ENCODE data around the gene OR2J3. TPM values are rescaled to one million over a fixed set of nuclear protein-coding genes. Genes with fewer than 3 reads are reported as not detected.

OR2J3 gene
- total RNA-seq, 6 experiments from 2014 or later, result not detected

DNA sequence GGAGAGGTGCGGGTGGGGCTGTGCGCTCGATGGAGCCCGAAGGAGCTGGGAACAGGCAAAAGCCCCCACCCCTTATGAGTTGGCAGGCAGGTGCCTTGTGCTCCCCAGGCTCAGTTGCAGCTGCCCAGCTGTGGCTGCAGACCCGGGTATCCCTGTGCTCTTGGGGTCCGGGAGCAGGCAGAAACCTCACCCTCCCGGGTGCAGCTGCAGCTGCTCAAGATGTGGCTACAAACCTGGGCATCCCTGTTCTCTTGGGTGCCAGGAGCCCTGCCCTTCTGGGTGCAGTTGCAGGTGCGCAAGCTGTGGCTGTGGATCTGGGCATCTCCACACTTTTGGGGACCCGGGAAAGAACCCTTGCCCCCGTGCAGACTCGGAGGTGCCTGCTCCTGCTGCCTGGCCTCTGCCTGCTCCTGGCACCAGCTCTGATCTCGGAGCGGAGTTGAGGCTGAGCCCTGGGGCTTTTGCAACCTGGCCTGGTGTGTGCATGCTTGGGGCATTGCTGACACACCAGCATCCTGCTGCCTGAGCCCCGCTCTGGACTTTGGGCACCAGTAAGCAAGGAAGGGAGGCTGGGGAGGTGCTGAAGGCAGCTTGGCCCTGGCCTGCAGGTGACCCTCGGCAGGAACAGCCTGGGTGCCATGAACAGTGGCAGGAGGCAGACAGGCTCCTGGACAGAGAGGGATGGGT, 21.6 kb downstream of the OR2J3 start:
- H3K36me3 Mint-ChIP-seq (ENCODE audit: low read depth), result no peaks in the 10 kb centered on the region
- peaks cover 34% of the 10 kb centered on the region for H3K9me3 Mint-ChIP-seq
- H3K4me3 Mint-ChIP-seq, result no peak overlapping the region
- TF ChIP-seq, protein P1, sequence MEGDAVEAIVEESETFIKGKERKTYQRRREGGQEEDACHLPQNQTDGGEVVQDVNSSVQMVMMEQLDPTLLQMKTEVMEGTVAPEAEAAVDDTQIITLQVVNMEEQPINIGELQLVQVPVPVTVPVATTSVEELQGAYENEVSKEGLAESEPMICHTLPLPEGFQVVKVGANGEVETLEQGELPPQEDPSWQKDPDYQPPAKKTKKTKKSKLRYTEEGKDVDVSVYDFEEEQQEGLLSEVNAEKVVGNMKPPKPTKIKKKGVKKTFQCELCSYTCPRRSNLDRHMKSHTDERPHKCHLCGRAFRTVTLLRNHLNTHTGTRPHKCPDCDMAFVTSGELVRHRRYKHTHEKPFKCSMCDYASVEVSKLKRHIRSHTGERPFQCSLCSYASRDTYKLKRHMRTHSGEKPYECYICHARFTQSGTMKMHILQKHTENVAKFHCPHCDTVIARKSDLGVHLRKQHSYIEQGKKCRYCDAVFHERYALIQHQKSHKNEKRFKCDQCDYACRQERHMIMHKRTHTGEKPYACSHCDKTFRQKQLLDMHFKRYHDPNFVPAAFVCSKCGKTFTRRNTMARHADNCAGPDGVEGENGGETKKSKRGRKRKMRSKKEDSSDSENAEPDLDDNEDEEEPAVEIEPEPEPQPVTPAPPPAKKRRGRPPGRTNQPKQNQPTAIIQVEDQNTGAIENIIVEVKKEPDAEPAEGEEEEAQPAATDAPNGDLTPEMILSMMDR (IDR thresholded peaks at IDR 0.05), result no peak
- H3K27ac Mint-ChIP-seq, result no peak overlapping the region
- no peak for DNase-seq
- H3K4me1 Mint-ChIP-seq (ENCODE audit: low read depth), result no peaks in the 10 kb centered on the region
- H3K27me3 Mint-ChIP-seq (ENCODE audit: insufficient read depth), result no peaks in the 10 kb centered on the region

DNA sequence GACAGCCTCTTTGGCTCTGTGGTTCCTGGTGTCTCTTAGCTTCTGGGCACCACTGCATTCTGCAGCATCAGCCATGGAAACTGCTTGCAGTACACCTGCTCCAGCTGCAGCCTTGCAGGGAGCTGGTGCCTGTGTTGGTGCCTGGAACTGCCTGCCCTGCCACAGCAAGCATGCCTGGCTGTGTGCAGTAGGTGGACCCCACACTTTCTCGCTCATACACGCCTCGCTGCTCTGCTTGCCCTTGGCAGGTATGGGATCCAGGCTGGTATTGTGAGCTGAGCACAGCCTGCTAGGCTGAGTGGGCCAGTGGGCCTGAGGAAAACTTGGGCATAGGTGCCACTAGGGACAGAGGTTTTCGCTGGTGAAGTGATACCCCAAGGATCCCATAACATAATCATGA, 22.8 kb downstream of the OR2J3 start:
- no peak for DNase-seq
- TF ChIP-seq, protein P1 (IDR thresholded peaks at IDR 0.05), result no peak
- H3K27me3 Mint-ChIP-seq (ENCODE audit: insufficient read depth), result no peaks in the 10 kb centered on the region
- no peaks in the 10 kb centered on the region for H3K36me3 Mint-ChIP-seq (ENCODE audit: low read depth)
- H3K4me1 Mint-ChIP-seq (ENCODE audit: low read depth), result no peaks in the 10 kb centered on the region
- H3K4me3 Mint-ChIP-seq, result no peak overlapping the region
- H3K27ac Mint-ChIP-seq, result no peak overlapping the region
- peaks cover 42% of the 10 kb centered on the region for H3K9me3 Mint-ChIP-seq

DNA sequence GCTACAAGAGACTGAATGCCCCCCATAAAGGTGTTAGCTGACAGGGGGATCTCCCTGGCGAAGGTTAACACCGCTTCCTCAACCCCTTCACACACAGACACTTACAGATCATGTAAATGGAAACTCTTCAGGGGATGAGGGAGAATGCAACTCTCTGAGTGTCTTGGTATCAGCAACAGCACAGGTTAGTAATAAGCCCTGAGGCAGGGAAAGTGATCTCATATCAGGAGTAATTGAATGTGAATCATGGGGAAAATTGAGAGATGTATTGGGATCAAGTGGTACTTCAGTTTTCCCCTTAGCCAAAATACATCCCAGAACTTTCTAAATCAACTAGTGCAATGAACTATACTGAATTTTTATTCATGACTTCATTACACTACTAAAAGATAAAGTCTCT, 23.8 kb downstream of the OR2J3 start:
- TF ChIP-seq, protein P1 (IDR thresholded peaks at IDR 0.05), result no peak
- DNase-seq, result no peak
- Mint-ChIP-seq H3K9me3 (peaks cover 42% of the 10 kb centered on the region), H3K27me3 (ENCODE audit: insufficient read depth) (no peaks in the 10 kb centered on the region), H3K4me1 (ENCODE audit: low read depth) (no peaks in the 10 kb centered on the region), H3K36me3 (ENCODE audit: low read depth) (no peaks in the 10 kb centered on the region), H3K4me3 (no peak overlapping the region), H3K27ac (no peak overlapping the region)

DNA sequence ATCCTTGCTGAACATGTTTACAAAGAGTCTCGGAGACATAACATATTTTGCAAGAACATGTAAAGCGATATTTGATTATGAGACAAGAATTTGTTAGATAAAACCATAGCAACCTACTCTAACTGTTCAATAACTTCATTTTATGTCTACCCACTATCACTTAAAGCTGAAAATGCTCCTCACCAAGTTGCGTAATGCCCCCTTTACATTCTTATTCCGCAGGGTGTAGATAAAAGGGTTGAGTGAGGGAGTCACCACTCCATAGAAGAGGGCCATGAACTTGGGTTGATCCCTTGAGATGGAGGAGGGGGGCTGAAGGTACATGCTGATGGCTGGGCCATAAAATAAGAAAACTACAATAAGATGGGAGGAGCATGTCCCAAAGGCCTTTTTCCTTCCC, 29.9 kb downstream of the OR2J3 start:
- TF ChIP-seq, protein P1 (IDR thresholded peaks at IDR 0.05), result no peak
- no peak for DNase-seq
- no peaks in the 10 kb centered on the region for H3K36me3 Mint-ChIP-seq (ENCODE audit: low read depth)
- H3K4me1 Mint-ChIP-seq (ENCODE audit: low read depth), result no peaks in the 10 kb centered on the region
- H3K4me3 Mint-ChIP-seq, result no peak overlapping the region
- no peak overlapping the region for H3K27ac Mint-ChIP-seq
- H3K9me3 Mint-ChIP-seq, result peaks cover 26% of the 10 kb centered on the region
- no peaks in the 10 kb centered on the region for H3K27me3 Mint-ChIP-seq (ENCODE audit: insufficient read depth)

GRCh38 chr6:29141606-29142005, 33.7 kb downstream of the OR2J3 start:
- no peaks in the 10 kb centered on the region for H3K27me3 Mint-ChIP-seq (ENCODE audit: insufficient read depth)

More at GRCh38 chr6:29141606-29142005, 33.7 kb downstream of the OR2J3 start:
- Mint-ChIP-seq H3K4me1 (ENCODE audit: low read depth) (no peaks in the 10 kb centered on the region), H3K27ac (no peak overlapping the region), H3K36me3 (ENCODE audit: low read depth) (no peaks in the 10 kb centered on the region), H3K9me3 (peaks cover 25% of the 10 kb centered on the region), H3K4me3 (no peak overlapping the region)
- no peak for DNase-seq
- TF ChIP-seq, protein P1 (IDR thresholded peaks at IDR 0.05), result no peak
